H1 (cell line): ENCODE data around the gene UBN2. TPM values are rescaled to one million over a fixed set of nuclear protein-coding genes. Genes with fewer than 3 reads are reported as not detected.

Experiments
- CTCF ChIA-PET: fragments of 300-600 bp; sonication (Branson Sonifier 250); formaldehyde crosslinking; loops from one replicate; lab custom pipeline; 2021; ENCODE audit not compliant: partially characterized antibody; lab: Charles Lee
- POLR2A ChIA-PET: fragments of 300-600 bp; sonication (Branson Sonifier 250); formaldehyde crosslinking; loops from one replicate; lab custom pipeline; 2021; ENCODE audit warnings: inconsistent platforms; ENCODE audit not compliant: partially characterized antibody; lab: Charles Lee
- DNase-seq, 2 experiments: peaks; one replicate each; pipeline versions ENCODE4 v3.0.0 to v3.0.0-alpha.2; 2010 to 2022; ENCODE audit warnings: low spot score in 2 of 2, low read depth in 1 of 2, mixed read lengths in 1 of 2
- FAIRE-seq: peaks from 2 replicates; lab custom pipeline; 2011; peaks lifted over from hg19 to GRCh38; lab: Jason Lieb, UNC
- H2AFZ ChIP-seq: 2 replicates; pipeline ENCODE4 v1.8.1; 2012; ENCODE audit warnings: low read length, inconsistent platforms
- H2AK5ac ChIP-seq: 2 replicates; pipeline ENCODE4 v1.6.1; 2013; ENCODE audit warnings: low read depth, low read length
- H2BK120ac ChIP-seq: replicated peaks from 2 replicates; pipeline ENCODE3; 2013; ENCODE audit warnings: low read depth, low read length, inconsistent platforms
- H2BK12ac ChIP-seq: 2 replicates; pipeline ENCODE4 v1.6.1; 2013; ENCODE audit warnings: low read depth, low read length
- H2BK15ac ChIP-seq: 2 replicates; pipeline ENCODE4 v1.6.1; 2013; ENCODE audit warnings: low read length
- H2BK20ac ChIP-seq: 2 replicates; pipeline ENCODE4 v1.6.1; 2013; ENCODE audit warnings: low read length
- H2BK5ac ChIP-seq: 2 replicates; pipeline ENCODE4 v1.6.1; 2013; ENCODE audit warnings: low read depth, low read length
- H3K14ac ChIP-seq: 2 replicates; pipeline ENCODE4 v1.6.1; 2013; ENCODE audit warnings: inconsistent platforms; ENCODE audit not compliant: insufficient read length
- H3K18ac ChIP-seq: 2 replicates; pipeline ENCODE4 v1.6.1; 2013; ENCODE audit warnings: low read length; ENCODE audit errors: extremely low read depth
- H3K23ac ChIP-seq: 2 replicates; pipeline ENCODE4 v1.6.1; 2013; ENCODE audit warnings: inconsistent platforms; ENCODE audit not compliant: insufficient read length
- H3K23me2 ChIP-seq: 2 replicates; pipeline ENCODE4 v1.6.1; 2013; ENCODE audit warnings: low read depth, low read length
- H3K27ac ChIP-seq: 2 replicates; pipeline ENCODE4 v1.6.1; 2011; ENCODE audit warnings: low read depth, low read length, inconsistent platforms
- H3K27me3 ChIP-seq, 4 experiments: replicated peaks in 1 of 4; 1 replicate in 1 of 4; 2 replicates in 3 of 4; pipeline versions ENCODE4 v1.6.1 to v1.8.1; 2011 to 2013; ENCODE audit warnings: low read length in 3 of 4, mild to moderate bottlenecking in 3 of 4, inconsistent platforms in 2 of 4, mixed read lengths in 2 of 4, moderate library complexity in 1 of 4; ENCODE audit not compliant: control insufficient read depth in 3 of 4, insufficient read depth in 3 of 4; ENCODE audit errors: extremely low read depth in 1 of 4
- H3K36me3 ChIP-seq, 4 experiments: 2 replicates each; pipeline versions ENCODE4 v1.6.1 to v1.8.1; 2011 to 2013; ENCODE audit warnings: mild to moderate bottlenecking in 4 of 4, low read length in 3 of 4, moderate library complexity in 2 of 4, control low read depth in 1 of 4, inconsistent platforms in 1 of 4; ENCODE audit not compliant: insufficient read depth in 4 of 4, control insufficient read depth in 2 of 4
- H3K4ac ChIP-seq: replicated peaks from 2 replicates; pipeline ENCODE3; 2013; ENCODE audit warnings: low read length, low read depth, mixed read lengths, inconsistent platforms; ENCODE audit not compliant: insufficient read length
- H3K4me1 ChIP-seq, 4 experiments: replicated peaks in 1 of 4; 1 replicate in 1 of 4; 2 replicates in 3 of 4; pipeline versions ENCODE4 v1.6.1 to v1.8.1; 2011 to 2013; ENCODE audit warnings: low read length in 3 of 4, inconsistent platforms in 2 of 4, mixed read lengths in 1 of 4; ENCODE audit not compliant: insufficient read depth in 4 of 4, control insufficient read depth in 3 of 4
- H3K4me2 ChIP-seq, 2 experiments: 2 replicates each; pipeline versions ENCODE4 v1.6.1 to v1.8.1; 2011 to 2013; ENCODE audit warnings: low read depth in 2 of 2, low read length in 2 of 2, control low read depth in 1 of 2, inconsistent platforms in 1 of 2, mild to moderate bottlenecking in 1 of 2; ENCODE audit not compliant: insufficient read depth in 1 of 2
- H3K4me3 ChIP-seq, 4 experiments: fragments of 200-600, 300-600 bp in 1 of 4; sonication (generic), shearing (Covaris generic), sonication (Bioruptor Twin) in 1 of 4; 2 replicates each; pipeline versions ENCODE4 v1.5.1 to v1.8.1; 2011 to 2016; ENCODE audit warnings: low read length in 4 of 4, low read depth in 3 of 4, control low read depth in 2 of 4, inconsistent platforms in 2 of 4, mild to moderate bottlenecking in 2 of 4, mixed read lengths in 1 of 4, moderate library complexity in 1 of 4; ENCODE audit not compliant: insufficient read depth in 2 of 4; ENCODE audit errors: extremely low read depth in 1 of 4
- H3K56ac ChIP-seq: replicated peaks from 2 replicates; pipeline ENCODE3; 2013; ENCODE audit warnings: low read depth, mild to moderate bottlenecking, mixed read lengths, low read length, inconsistent platforms; ENCODE audit not compliant: insufficient read length
- H3K79me1 ChIP-seq: 2 replicates; pipeline ENCODE4 v1.6.1; 2013; ENCODE audit warnings: low read depth, low read length, control low read depth
- H3K79me2 ChIP-seq, 2 experiments: 2 replicates each; pipeline versions ENCODE4 v1.6.1 to v1.8.1; 2012 to 2013; ENCODE audit warnings: low read length in 2 of 2, mild to moderate bottlenecking in 2 of 2, inconsistent platforms in 1 of 2; ENCODE audit not compliant: insufficient read depth in 2 of 2, control insufficient read depth in 1 of 2
- H3K9ac ChIP-seq, 4 experiments: replicated peaks in 1 of 4; 1 replicate in 1 of 4; 2 replicates in 3 of 4; pipeline versions ENCODE4 v1.6.1 to v1.8.1; 2011 to 2013; ENCODE audit warnings: low read depth in 3 of 4, low read length in 3 of 4, control low read depth in 2 of 4, mild to moderate bottlenecking in 2 of 4, moderate library complexity in 2 of 4, inconsistent platforms in 1 of 4; ENCODE audit errors: extremely low read depth in 1 of 4
- H3K9me3 ChIP-seq, 2 experiments: 2 replicates each; pipeline versions ENCODE4 v1.6.1 to v1.8.1; 2012 to 2013; ENCODE audit warnings: mild to moderate bottlenecking in 2 of 2, moderate library complexity in 2 of 2, control low read depth in 1 of 2, inconsistent platforms in 1 of 2, low read depth in 1 of 2, low read length in 1 of 2, mixed read lengths in 1 of 2; ENCODE audit not compliant: insufficient read depth in 2 of 2
- H4K20me1 ChIP-seq, 2 experiments: replicated peaks in 1 of 2; 2 replicates each; pipeline versions ENCODE3 to v1.8.1; 2011 to 2013; ENCODE audit warnings: inconsistent platforms in 2 of 2, low read length in 2 of 2, mild to moderate bottlenecking in 1 of 2; ENCODE audit not compliant: insufficient read depth in 2 of 2, control insufficient read depth in 1 of 2
- H4K5ac ChIP-seq: 2 replicates; pipeline ENCODE4 v1.6.1; 2013; ENCODE audit warnings: low read length, low read depth, mixed read lengths, inconsistent platforms; ENCODE audit not compliant: insufficient read length
- H4K8ac ChIP-seq: 2 replicates; pipeline ENCODE4 v1.8.0; 2013; ENCODE audit warnings: mild to moderate bottlenecking, moderate library complexity, low read length, inconsistent platforms; ENCODE audit not compliant: insufficient read depth; ENCODE audit errors: extremely low read depth
- H4K91ac ChIP-seq: replicated peaks from 2 replicates; pipeline ENCODE3; 2013; ENCODE audit warnings: low read length, mixed read lengths, inconsistent platforms; ENCODE audit not compliant: insufficient read length
- CBX5 ChIP-seq: fragments of 300-800, 300-1000 bp; sonication (generic); IDR thresholded peaks from 2 replicates; pipeline ENCODE4 v1.7.1; 2016; ENCODE audit warnings: antibody characterized with exemption, low read length, low read depth
- CHD2 ChIP-seq: IDR thresholded peaks from 2 replicates; pipeline ENCODE4 v1.6.1; 2012; ENCODE audit warnings: low read length, improper control_type of control experiment
- GTF2F1 ChIP-seq: IDR thresholded peaks from 2 replicates; pipeline ENCODE4 v1.6.1; 2012; ENCODE audit warnings: low read depth, low read length, improper control_type of control experiment, borderline replicate concordance
- JUN ChIP-seq: IDR thresholded peaks from 2 replicates; pipeline ENCODE4 v1.6.1; 2011; ENCODE audit warnings: low read depth, mild to moderate bottlenecking, improper control_type of control experiment, low read length
- MAFK ChIP-seq: IDR thresholded peaks from 2 replicates; pipeline ENCODE4 v1.6.1; 2012; ENCODE audit warnings: low read depth, mild to moderate bottlenecking, improper control_type of control experiment, low read length
- NRF1 ChIP-seq: IDR thresholded peaks from 2 replicates; pipeline ENCODE4 v1.6.1; 2011; ENCODE audit warnings: mild to moderate bottlenecking, low read depth, low read length, improper control_type of control experiment
- PHF8 ChIP-seq: fragments of 200-600 bp; sonication (generic); conservative IDR thresholded peaks from 2 replicates; pipeline ENCODE4 v1.7.1; 2012; ENCODE audit warnings: low read depth, mild to moderate bottlenecking, inconsistent platforms, low read length, moderate library complexity
- POLR2A ChIP-seq, 2 experiments: IDR thresholded peaks; 1 replicate in 1 of 2; 2 replicates in 1 of 2; pipeline ENCODE4 v1.6.1; 2011; ENCODE audit warnings: low read depth in 2 of 2, low read length in 2 of 2, mild to moderate bottlenecking in 2 of 2; ENCODE audit errors: control extremely low read depth in 1 of 2
- RAD21 ChIP-seq, 2 experiments: IDR thresholded peaks in 1 of 2; conservative IDR thresholded peaks in 1 of 2; 2 replicates each; pipeline ENCODE4 v1.6.1; 2011; ENCODE audit warnings: low read depth in 2 of 2, low read length in 2 of 2, improper control_type of control experiment in 1 of 2, inconsistent platforms in 1 of 2, mild to moderate bottlenecking in 1 of 2, moderate library complexity in 1 of 2
- RFX5 ChIP-seq: IDR thresholded peaks from 2 replicates; pipeline ENCODE4 v1.6.1; 2011; ENCODE audit warnings: low read depth, low read length, improper control_type of control experiment, borderline replicate concordance
- SAP30 ChIP-seq: fragments of 300-600 bp; sonication (generic); IDR thresholded peaks from 2 replicates; pipeline ENCODE4 v1.7.1; 2012; ENCODE audit warnings: low read length, moderate library complexity, mild to moderate bottlenecking, inconsistent platforms; ENCODE audit not compliant: insufficient read depth, insufficient replicate concordance
- SP1 ChIP-seq: IDR thresholded peaks from 2 replicates; pipeline ENCODE4 v1.6.1; 2011; ENCODE audit warnings: low read depth, low read length
- USF2 ChIP-seq: IDR thresholded peaks from 2 replicates; pipeline ENCODE4 v1.6.1; 2011; ENCODE audit warnings: low read length, improper control_type of control experiment
- WGBS, 2 experiments: shearing (Covaris generic) in 1 of 2; methylation state at CpG; one replicate each; pipeline versions ENCODE4 v1.1.6 to v1.1.7; 2013 to 2015; ENCODE audit warnings: low lambda C conversion rate in 2 of 2, mixed read lengths in 2 of 2, inconsistent platforms in 1 of 2, low coverage in 1 of 2, missing lambda C conversion rate in 1 of 2; ENCODE audit not compliant: insufficient replicate concordance in 2 of 2, insufficient coverage in 1 of 2, insufficient read length in 1 of 2; ENCODE audit errors: extremely low coverage in 1 of 2, missing lambda C conversion rate in 1 of 2; 5-methylcytosine and 5-hydroxymethylcytosine counted together
- polyA plus RNA-seq, 7 experiments: library from polyadenylated mRNA; depleted of rRNA in 3 of 7; stranded (reverse) in 5 of 7; unstranded in 2 of 7; fragments of >200 nt in 5 of 7; fragments of 200-250 nt in 2 of 7; gene quantifications; 1 replicate in 5 of 7; 2 replicates in 1 of 7; 4 replicates in 1 of 7; pipeline versions ENCODE4 v1.2.1 to v1.2.3, GENCODE V29; 2011 to 2013; ENCODE audit warnings: missing spikeins in 2 of 7, mixed read lengths in 2 of 7
- total RNA-seq: library from RNA; stranded (reverse); fragmentation: NEBNext Ultra II Directional; extraction: Animal tissue kit (Norgen Biotek cat#: 25700); gene quantifications from 2 replicates; pipeline ENCODE4 v1.2.1, GENCODE V29; 2021

The UBN2 gene
- total and polyA plus RNA-seq, 2 of the 8 experiments (the other 6 are each of a cell fraction or from before 2014, with no cell fraction given), result 4.1 to 39.6 TPM

- H3K14ac ChIP-seq, result no peak overlapping the region
- no peak overlapping the region for H3K4me3 ChIP-seq
- no peak overlapping the region for H2BK12ac ChIP-seq
- no peak overlapping the region for H3K23ac ChIP-seq
- no peak overlapping the region for H2BK120ac ChIP-seq
- no peaks in the 10 kb centered on the region for H3K23me2 ChIP-seq
- H3K27me3 ChIP-seq, result no peaks in the 10 kb centered on the region
- peak overlapping the region; percentile 33 for H4K5ac ChIP-seq
- no peak overlapping the region for H3K4me2 ChIP-seq
- no peak overlapping the region for H3K27ac ChIP-seq
- no peak for TF ChIP-seq MAFK
- TF ChIP-seq SP1, result no peak
- no peak for TF ChIP-seq SAP30
- no peak for TF ChIP-seq RFX5
- TF ChIP-seq CBX5, result no peak
- no peak for TF ChIP-seq PHF8
- no peak for TF ChIP-seq NRF1
- TF ChIP-seq POLR2A (IDR thresholded peaks at IDR 0.05; ENCODE audit: control extremely low read depth in 1 of 2, low read depth in 2 of 2, low read length in 2 of 2), result no peak
- TF ChIP-seq GTF2F1, result no peak
- no peak for TF ChIP-seq RAD21 (IDR thresholded peaks at IDR 0.05 in 1 of 2, conservative IDR thresholded peaks at IDR 0.05 in 1 of 2; ENCODE audit: low read depth in 2 of 2, low read length in 2 of 2)
- no peak for TF ChIP-seq JUN
- no peak for TF ChIP-seq CHD2
- no peak for TF ChIP-seq USF2
- H3K56ac ChIP-seq, result no peak overlapping the region
- no peaks in the 10 kb centered on the region for H4K20me1 ChIP-seq
- H4K8ac ChIP-seq, result no peak overlapping the region
- no peak overlapping the region for H2AFZ ChIP-seq
- H2BK20ac ChIP-seq, result no peak overlapping the region
- no peak overlapping the region for H3K18ac ChIP-seq
- H3K79me1 ChIP-seq, result no peaks in the 10 kb centered on the region
- no peak overlapping the region for H3K9ac ChIP-seq
- H2AK5ac ChIP-seq, result no peak overlapping the region
- ChIA-PET POLR2A (interaction anchor here (0.6 kb wide), 1 partner anchor 805 kb away, joined by 3 read pairs; no protein-coding TSS in a partner anchor), CTCF (no interaction called here)
- WGBS, 2 experiments, result 74% methylated on average over 3 of the region's 3 CpGs; no CpG with 5 or more reads in 1 of the 2 experiments
- no peaks in the 10 kb centered on the region for H3K4me1 ChIP-seq
- no peak for FAIRE-seq
- no peak overlapping the region for H3K4ac ChIP-seq
- H2BK15ac ChIP-seq, result no peak overlapping the region
- DNase-seq, result no peak
- no peaks in the 10 kb centered on the region for H3K9me3 ChIP-seq
- H4K91ac ChIP-seq, result no peak overlapping the region
- H3K79me2 ChIP-seq, result no peaks in the 10 kb centered on the region
- no peaks in the 10 kb centered on the region for H3K36me3 ChIP-seq
- H2BK5ac ChIP-seq, result no peak overlapping the region
These were observed 38.9 kb upstream of the UBN2 start for GRCh38 chr7:139192014-139192706.
